Hepatocyte (in vitro differentiated cells): ENCODE measurements around the gene DOCK2. TPM values are rescaled to one million over a fixed set of nuclear protein-coding genes. Genes with fewer than 3 reads are reported as not detected.

Source experiments
- DNase-seq: peaks from one replicate; pipeline ENCODE4 v3.0.0-alpha.2; 2016; ENCODE audit warnings: low spot score
- H2AFZ ChIP-seq: fragments of 200-600 bp; sonication (generic); 2 replicates; pipeline ENCODE4 v1.6.0; 2016; ENCODE audit warnings: antibody characterized with exemption, mild to moderate bottlenecking
- H3K27ac ChIP-seq: fragments of 200-600 bp; sonication (generic); 2 replicates; pipeline ENCODE4 v1.5.1; 2016; ENCODE audit warnings: mild to moderate bottlenecking
- H3K27me3 ChIP-seq: fragments of 200-600 bp; sonication (generic); 2 replicates; pipeline ENCODE4 v1.6.1; 2016
- H3K36me3 ChIP-seq: fragments of 200-600 bp; sonication (generic); replicated peaks from 2 replicates; pipeline ENCODE4 v1.5.1; 2016; ENCODE audit warnings: low read depth; ENCODE audit not compliant: insufficient read depth
- H3K4me1 ChIP-seq: fragments of 200-600 bp; sonication (generic); 2 replicates; pipeline ENCODE4 v1.5.1; 2016; ENCODE audit warnings: mild to moderate bottlenecking, moderate library complexity; ENCODE audit not compliant: insufficient read depth
- H3K4me2 ChIP-seq: fragments of 200-600 bp; sonication (generic); 2 replicates; pipeline ENCODE4 v1.6.0; 2016
- H3K4me3 ChIP-seq: fragments of 200-600 bp; sonication (generic); 2 replicates; pipeline ENCODE4 v1.5.1; 2016; ENCODE audit warnings: mild to moderate bottlenecking
- H3K79me2 ChIP-seq: fragments of 200-600 bp; sonication (generic); 2 replicates; pipeline ENCODE4 v1.6.0; 2017; ENCODE audit warnings: mild to moderate bottlenecking
- H3K9me2 ChIP-seq: fragments of 200-600 bp; sonication (generic); replicated peaks from 2 replicates; pipeline ENCODE4 v1.6.0; 2017; ENCODE audit warnings: mild to moderate bottlenecking; ENCODE audit not compliant: insufficient read depth
- H3K9me3 ChIP-seq: fragments of 200-600 bp; sonication (generic); 2 replicates; pipeline ENCODE4 v1.5.1; 2016; ENCODE audit warnings: low read depth, mild to moderate bottlenecking
- H4K20me1 ChIP-seq: fragments of 200-600 bp; sonication (generic); 2 replicates; pipeline ENCODE4 v1.6.0; 2016; ENCODE audit warnings: mild to moderate bottlenecking; ENCODE audit not compliant: insufficient read depth, poor library complexity, severe bottlenecking
- EZH2 ChIP-seq: fragments of 200-600 bp; sonication (generic); IDR thresholded peaks from 2 replicates; pipeline ENCODE4 v1.6.1; 2016; ENCODE audit warnings: antibody characterized with exemption, mild to moderate bottlenecking, borderline replicate concordance
- EZH2phosphoT487 ChIP-seq: fragments of 200-600 bp; sonication (generic); IDR thresholded peaks from one replicate; pipeline ENCODE4 v1.6.1; 2018; ENCODE audit warnings: antibody characterized with exemption, mild to moderate bottlenecking, low read depth, moderate library complexity; ENCODE audit not compliant: unreplicated experiment, severe bottlenecking
- WGBS: methylation state at CpG from one replicate; pipeline ENCODE4 v1.1.6; 2016; ENCODE audit warnings: low lambda C conversion rate; ENCODE audit errors: missing lambda C conversion rate; 5-methylcytosine and 5-hydroxymethylcytosine counted together
- polyA plus RNA-seq: library from polyadenylated mRNA; unstranded; fragments of >200 nt; fragmentation: Nextera tagmentation; extraction: Ambion mirVana; gene quantifications from 2 replicates; pipeline ENCODE4 v1.2.1, GENCODE V29; 2016
- total RNA-seq: library from RNA; depleted of rRNA; stranded (reverse); fragments of >200 nt; gene quantifications from 2 replicates; pipeline ENCODE4 v1.2.3, GENCODE V29; 2014
- TF ChIP-seq, protein P1 (sequence below): fragments of 200-600 bp; sonication (generic); IDR thresholded peaks from 2 replicates; pipeline ENCODE4 v1.5.1; 2016; ENCODE audit warnings: antibody characterized with exemption, mild to moderate bottlenecking; ENCODE audit not compliant: poor library complexity

DOCK2 gene
- total and polyA plus RNA-seq, 2 experiments from 2014 or later: 0.60 TPM; not detected in 1

DNA sequence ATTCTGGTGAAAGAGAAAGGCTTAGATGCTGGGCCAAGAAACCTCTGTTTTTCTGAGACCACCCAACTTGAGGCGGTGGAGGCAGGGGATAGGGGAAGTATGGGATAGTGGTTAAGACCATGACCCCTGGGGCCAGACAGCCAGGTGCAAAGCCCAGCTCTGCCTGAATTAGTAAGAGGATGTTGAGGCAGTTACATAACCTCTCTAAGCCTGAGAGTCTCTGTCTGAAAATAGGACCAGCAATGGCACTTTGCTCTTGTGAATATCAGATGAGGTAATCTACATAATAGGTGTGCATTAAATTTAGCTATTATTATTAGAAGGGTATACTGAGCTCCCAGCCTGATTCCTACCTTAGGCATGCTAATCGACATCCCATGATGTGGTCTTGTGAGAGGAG, 68.2 kb downstream of the DOCK2 start:
- 89% methylated on average over 2 of the region's 2 CpGs for WGBS

GRCh38 chr5:169706071-169706470, 69.0 kb downstream of the DOCK2 start:
- H3K79me2 ChIP-seq: no peaks in the 10 kb centered on the region
- H3K4me3 ChIP-seq: no peak overlapping the region
- H3K4me2 ChIP-seq: no peak overlapping the region
- H3K36me3 ChIP-seq: no peaks in the 10 kb centered on the region
- peaks cover 7% of the 10 kb centered on the region for H3K4me1 ChIP-seq
- DNase-seq: peak; percentile 11
- H3K9me3 ChIP-seq: no peaks in the 10 kb centered on the region
- no peaks in the 10 kb centered on the region for H3K9me2 ChIP-seq
- no peaks in the 10 kb centered on the region for H3K27me3 ChIP-seq
- no peak overlapping the region for H3K27ac ChIP-seq
- H4K20me1 ChIP-seq: no peaks in the 10 kb centered on the region
- TF ChIP-seq, protein P1, sequence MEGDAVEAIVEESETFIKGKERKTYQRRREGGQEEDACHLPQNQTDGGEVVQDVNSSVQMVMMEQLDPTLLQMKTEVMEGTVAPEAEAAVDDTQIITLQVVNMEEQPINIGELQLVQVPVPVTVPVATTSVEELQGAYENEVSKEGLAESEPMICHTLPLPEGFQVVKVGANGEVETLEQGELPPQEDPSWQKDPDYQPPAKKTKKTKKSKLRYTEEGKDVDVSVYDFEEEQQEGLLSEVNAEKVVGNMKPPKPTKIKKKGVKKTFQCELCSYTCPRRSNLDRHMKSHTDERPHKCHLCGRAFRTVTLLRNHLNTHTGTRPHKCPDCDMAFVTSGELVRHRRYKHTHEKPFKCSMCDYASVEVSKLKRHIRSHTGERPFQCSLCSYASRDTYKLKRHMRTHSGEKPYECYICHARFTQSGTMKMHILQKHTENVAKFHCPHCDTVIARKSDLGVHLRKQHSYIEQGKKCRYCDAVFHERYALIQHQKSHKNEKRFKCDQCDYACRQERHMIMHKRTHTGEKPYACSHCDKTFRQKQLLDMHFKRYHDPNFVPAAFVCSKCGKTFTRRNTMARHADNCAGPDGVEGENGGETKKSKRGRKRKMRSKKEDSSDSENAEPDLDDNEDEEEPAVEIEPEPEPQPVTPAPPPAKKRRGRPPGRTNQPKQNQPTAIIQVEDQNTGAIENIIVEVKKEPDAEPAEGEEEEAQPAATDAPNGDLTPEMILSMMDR: no peak
- TF ChIP-seq EZH2 (no peak), EZH2phosphoT487 (no peak)
- no peak overlapping the region for H2AFZ ChIP-seq
- WGBS: 60% methylated on average over 1 of the region's 1 CpG

More for the DNA sequence above, 68.2 kb downstream of the DOCK2 start:
- Histone ChIP-seq H3K27ac (no peak overlapping the region), H3K36me3 (no peaks in the 10 kb centered on the region), H3K4me1 (peaks cover 7% of the 10 kb centered on the region), H3K9me2 (no peaks in the 10 kb centered on the region), H2AFZ (no peak overlapping the region), H4K20me1 (no peaks in the 10 kb centered on the region), H3K9me3 (no peaks in the 10 kb centered on the region), H3K4me2 (no peak overlapping the region), H3K27me3 (no peaks in the 10 kb centered on the region), H3K4me3 (no peak overlapping the region), H3K79me2 (no peaks in the 10 kb centered on the region)
- no peak for TF ChIP-seq EZH2phosphoT487
- TF ChIP-seq, protein P1: no peak
- TF ChIP-seq EZH2: no peak
- no peak for DNase-seq

GRCh38 chr5:169706758-169707450, 69.8 kb downstream of the DOCK2 start:
- no peaks in the 10 kb centered on the region for H3K9me2 ChIP-seq
- H3K4me3 ChIP-seq: no peak overlapping the region
- no peaks in the 10 kb centered on the region for H3K36me3 ChIP-seq
- H3K4me1 ChIP-seq: peaks cover 7% of the 10 kb centered on the region
- H4K20me1 ChIP-seq: no peaks in the 10 kb centered on the region
- WGBS: 81% methylated on average over 9 of the region's 9 CpGs
- H3K4me2 ChIP-seq: no peak overlapping the region
- H3K9me3 ChIP-seq: no peaks in the 10 kb centered on the region
- no peaks in the 10 kb centered on the region for H3K27me3 ChIP-seq
- no peak overlapping the region for H2AFZ ChIP-seq
- no peak for DNase-seq
- TF ChIP-seq, protein P1: no peak
- TF ChIP-seq EZH2 (no peak), EZH2phosphoT487 (no peak)
- no peaks in the 10 kb centered on the region for H3K79me2 ChIP-seq
- no peak overlapping the region for H3K27ac ChIP-seq
